Measurements from ENCODE around the gene XXYLT1.
"Not testable (repeated sequence)": the region's sequence is repeated elsewhere in the genome, so short reads cannot be mapped to it uniquely, and the experiment has no call there.

XXYLT1 gene

GRCh38 chr3:195228886-195229285 is 42.1 kb downstream of the XXYLT1 start:
- not testable (repeated sequence) for DNase-seq

GRCh38 chr3:195227871-195228270 is 43.1 kb downstream of the XXYLT1 start:
- no peak for DNase-seq

- no peak for DNase-seq
These were observed 44.0 kb downstream of the XXYLT1 start for GRCh38 chr3:195226900-195227447.

GRCh38 chr3:195226445-195226844 is 44.5 kb downstream of the XXYLT1 start:
- DNase-seq, result no peak

GRCh38 chr3:195224980-195225580 is 45.9 kb downstream of the XXYLT1 start:
- DNase-seq, result no peak

- no peak for DNase-seq
These were observed 46.6 kb downstream of the XXYLT1 start for GRCh38 chr3:195224156-195224979.

GRCh38 chr3:195221876-195222617 is 48.9 kb downstream of the XXYLT1 start:
- no peak for DNase-seq

- peak in 13 of 58 donors; percentile 13 to 43 (median 25) for DNase-seq
These were observed 49.7 kb downstream of the XXYLT1 start for GRCh38 chr3:195221015-195221853.

- no peak for DNase-seq
These were observed 51.4 kb downstream of the XXYLT1 start for GRCh38 chr3:195219351-195220230.

- DNase-seq, result not testable (repeated sequence)
These were observed 52.6 kb downstream of the XXYLT1 start for GRCh38 chr3:195218331-195218730.

GRCh38 chr3:195215576-195215975 is 55.4 kb downstream of the XXYLT1 start:
- not testable (repeated sequence) for DNase-seq

GRCh38 chr3:195214381-195214780 is 56.6 kb downstream of the XXYLT1 start:
- no peak for DNase-seq

GRCh38 chr3:195213639-195214315 is 57.2 kb downstream of the XXYLT1 start:
- DNase-seq, result no peak

GRCh38 chr3:195212749-195213375 is 58.1 kb downstream of the XXYLT1 start:
- no peak for DNase-seq

- no peak for DNase-seq
These were observed 58.8 kb downstream of the XXYLT1 start for GRCh38 chr3:195212033-195212748.

GRCh38 chr3:195210266-195210973 is 60.5 kb downstream of the XXYLT1 start:
- DNase-seq, result no peak

- DNase-seq, result peak in 1 of 58 donors; percentile 13
These were observed 61.1 kb downstream of the XXYLT1 start for GRCh38 chr3:195209847-195210265.
